WTC11 (cell line): Measurements from ENCODE around the gene SAYSD1. TPM values are rescaled to one million over a fixed set of nuclear protein-coding genes. Genes with fewer than 3 reads are reported as not detected.
A peak's percentile ranks its signal among the peaks of the same experiment; 100 is the strongest.

Experiments used
- ATAC-seq: fragments of 200-7000 bp; cut with Tn5 transposase; 2 replicates; pipeline ENCODE4 v1.10.0; 2021; ENCODE audit warnings: mild to moderate bottlenecking, moderate library complexity
- CTCF ChIA-PET: fragments of 300-600 bp; sonication (Branson Sonifier 250); formaldehyde crosslinking; loops from one replicate; lab custom pipeline; 2021; ENCODE audit warnings: antibody characterized with exemption; lab: Charles Lee
- POLR2A ChIA-PET: fragments of 350-600 bp; sonication (Branson Sonifier 250); formaldehyde crosslinking; loops from one replicate; lab custom pipeline; 2021; ENCODE audit warnings: antibody characterized with exemption; lab: Charles Lee
- DNase-seq: peaks from one replicate; pipeline ENCODE4 v3.0.0; 2021; ENCODE audit warnings: low spot score
- H3K27ac Mint-ChIP-seq: 2 replicates; pipeline ENCODE4 v1.8.0; 2021; ENCODE audit warnings: mixed read lengths
- H3K27me3 Mint-ChIP-seq: 2 replicates; pipeline ENCODE4 v1.8.0; 2021; ENCODE audit warnings: low read depth, mild to moderate bottlenecking, moderate library complexity, mixed read lengths
- H3K36me3 Mint-ChIP-seq: 2 replicates; pipeline ENCODE4 v1.8.0; 2021; ENCODE audit warnings: mixed read lengths
- H3K4me1 Mint-ChIP-seq: 2 replicates; pipeline ENCODE4 v1.8.0; 2022; ENCODE audit warnings: mixed read lengths
- H3K4me3 Mint-ChIP-seq: 2 replicates; pipeline ENCODE4 v1.8.0; 2021; ENCODE audit warnings: mild to moderate bottlenecking, moderate library complexity, mixed read lengths
- H3K9me3 Mint-ChIP-seq: 2 replicates; pipeline ENCODE4 v1.8.0; 2021; ENCODE audit warnings: mixed read lengths
- AFF4 ChIP-seq: sonication (generic); formaldehyde crosslinking; IDR thresholded peaks from 2 replicates; pipeline ENCODE4 v1.8.1; 2023; ENCODE audit warnings: mild to moderate bottlenecking, missing genetic modification reagents, borderline replicate concordance
- FOXJ3 ChIP-seq: sonication (generic); formaldehyde crosslinking; IDR thresholded peaks from 2 replicates; pipeline ENCODE4 v1.9.0; 2021; ENCODE audit warnings: missing genetic modification reagents, mild to moderate bottlenecking, borderline replicate concordance
- GTF2I ChIP-seq: fragments of 250-450 bp; sonication (Bioruptor Pico); conservative IDR thresholded peaks from 2 replicates; pipeline ENCODE4 v1.4.0; 2021; ENCODE audit warnings: mild to moderate bottlenecking
- MLX ChIP-seq: sonication (generic); formaldehyde crosslinking; IDR thresholded peaks from 2 replicates; pipeline ENCODE4 v1.8.1; 2023; ENCODE audit warnings: mild to moderate bottlenecking, missing genetic modification reagents, moderate library complexity
- MXD4 ChIP-seq: fragments of 250-450 bp; sonication (Bioruptor Pico); IDR thresholded peaks from 2 replicates; pipeline ENCODE4 v1.8.0; 2021; ENCODE audit warnings: mild to moderate bottlenecking, moderate library complexity, borderline replicate concordance
- MYBL2 ChIP-seq: sonication (generic); formaldehyde crosslinking; IDR thresholded peaks from 2 replicates; pipeline ENCODE4 v1.8.1; 2023; ENCODE audit warnings: mild to moderate bottlenecking, moderate library complexity, missing genetic modification reagents
- RORB ChIP-seq: fragments of 250-450 bp; sonication (Bioruptor Pico); IDR thresholded peaks from 2 replicates; pipeline ENCODE4 v1.9.0; 2021; ENCODE audit warnings: mild to moderate bottlenecking
- STAT6 ChIP-seq: sonication (generic); formaldehyde crosslinking; conservative IDR thresholded peaks from 2 replicates; pipeline ENCODE4 v1.8.1; 2023; ENCODE audit warnings: mild to moderate bottlenecking, low read depth, missing genetic modification reagents, moderate library complexity
- TEAD1 ChIP-seq: sonication (generic); formaldehyde crosslinking; IDR thresholded peaks from 2 replicates; pipeline ENCODE4 v1.8.0; 2022; ENCODE audit warnings: mild to moderate bottlenecking, missing genetic modification reagents
- TEAD4 ChIP-seq: sonication (generic); formaldehyde crosslinking; IDR thresholded peaks from 2 replicates; pipeline ENCODE4 v1.8.0; 2022; ENCODE audit warnings: mild to moderate bottlenecking, missing genetic modification reagents
- ZNF532 ChIP-seq: fragments of 250-450 bp; sonication (Bioruptor Pico); IDR thresholded peaks from 2 replicates; pipeline ENCODE4 v1.9.0; 2021; ENCODE audit warnings: mild to moderate bottlenecking, borderline replicate concordance
- ZSCAN18 ChIP-seq: fragments of 250-450 bp; sonication (Bioruptor Pico); IDR thresholded peaks from 2 replicates; pipeline ENCODE4 v2.1.2; 2022; ENCODE audit warnings: mild to moderate bottlenecking, moderate library complexity
- total RNA-seq: library from RNA; stranded (reverse); gene quantifications from 3 replicates; pipeline ENCODE4 v1.2.3, GENCODE V29; 2021

SAYSD1 gene
- total RNA-seq, 1 experiment from 2014 or later, result 7.4 TPM

- TF ChIP-seq AFF4, result no peak
- TF ChIP-seq GTF2I, result no peak
- TF ChIP-seq MLX (CRISPR knock-in tag), result no peak
- no peak for TF ChIP-seq ZNF532
- TF ChIP-seq FOXJ3 (CRISPR knock-in tag), result no peak
- no peak for TF ChIP-seq MXD4 (CRISPR knock-in tag)
- TF ChIP-seq TEAD1, result no peak
These were observed 21.8 kb downstream of the SAYSD1 start (continued) for GRCh38 chr6:39093149-39093708.

- DNase-seq, result peak; percentile 45
- POLR2A ChIA-PET, result no interaction called here
- no peaks in the 10 kb centered on the region for H3K36me3 Mint-ChIP-seq
These were observed 22.9 kb downstream of the SAYSD1 start for GRCh38 chr6:39092124-39092523.

More at GRCh38 chr6:39092124-39092523, 22.9 kb downstream of the SAYSD1 start:
- H3K27me3 Mint-ChIP-seq, result no peaks in the 10 kb centered on the region
- TF ChIP-seq ZSCAN18, result no peak
- no peak for TF ChIP-seq RORB (CRISPR knock-in tag)
- no peak for TF ChIP-seq TEAD1
- no peak for TF ChIP-seq MYBL2
- TF ChIP-seq TEAD4 (CRISPR knock-in tag), result no peak
- no peak for TF ChIP-seq STAT6 (CRISPR knock-in tag)
- TF ChIP-seq, all 79 proteins: peak for 0
- CTCF ChIA-PET, result interaction anchor here (0.6 to 4.5 kb wide), 17 partner anchors 10 to 219 kb away, joined by 3 to 68 read pairs (median 3); no protein-coding TSS in a partner anchor
- H3K4me1 Mint-ChIP-seq, result peaks cover 44% of the 10 kb centered on the region
- H3K9me3 Mint-ChIP-seq, result no peaks in the 10 kb centered on the region
- no peak overlapping the region for H3K27ac Mint-ChIP-seq
- H3K4me3 Mint-ChIP-seq, result no peak overlapping the region
- peak; percentile 83 for ATAC-seq
